ENCODE data around the gene RAB27A. TPM values are rescaled to one million over a fixed set of nuclear protein-coding genes. Genes with fewer than 3 reads are reported as not detected.

Gene RAB27A
- total and polyA plus RNA-seq, 10 of the 15 experiments (the other 5 are each of a cell fraction or from before 2014, with no cell fraction given) = 13.3 to 139 (median 35.2) TPM

DNA sequence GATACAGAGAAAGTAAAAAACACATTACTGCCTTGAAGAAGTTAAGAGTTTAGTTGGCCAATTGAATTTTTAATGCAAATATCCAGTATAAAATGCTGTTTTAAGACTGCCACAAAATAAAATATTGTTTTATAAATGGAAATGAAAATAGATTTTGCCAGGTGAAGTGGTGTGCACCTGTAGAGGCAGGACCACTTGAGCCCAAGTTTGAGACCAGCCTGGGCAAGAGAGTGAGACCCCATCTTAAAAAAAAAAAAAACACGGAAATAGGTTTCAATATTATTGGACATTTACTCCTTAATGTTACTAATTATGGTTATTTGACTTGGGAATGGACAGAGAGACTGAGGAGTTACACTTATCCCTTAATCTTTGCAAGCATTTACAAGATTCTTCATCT is 31.4 kb upstream of the RAB27A start (continued):
- no peak for TF ChIP-seq ETV6 (conservative IDR thresholded peaks at IDR 0.05 in 1 of 2, IDR thresholded peaks at IDR 0.05 in 1 of 2; ENCODE audit: borderline replicate concordance in 1 of 2, low read depth in 1 of 2)
- TF ChIP-seq, protein P1, sequence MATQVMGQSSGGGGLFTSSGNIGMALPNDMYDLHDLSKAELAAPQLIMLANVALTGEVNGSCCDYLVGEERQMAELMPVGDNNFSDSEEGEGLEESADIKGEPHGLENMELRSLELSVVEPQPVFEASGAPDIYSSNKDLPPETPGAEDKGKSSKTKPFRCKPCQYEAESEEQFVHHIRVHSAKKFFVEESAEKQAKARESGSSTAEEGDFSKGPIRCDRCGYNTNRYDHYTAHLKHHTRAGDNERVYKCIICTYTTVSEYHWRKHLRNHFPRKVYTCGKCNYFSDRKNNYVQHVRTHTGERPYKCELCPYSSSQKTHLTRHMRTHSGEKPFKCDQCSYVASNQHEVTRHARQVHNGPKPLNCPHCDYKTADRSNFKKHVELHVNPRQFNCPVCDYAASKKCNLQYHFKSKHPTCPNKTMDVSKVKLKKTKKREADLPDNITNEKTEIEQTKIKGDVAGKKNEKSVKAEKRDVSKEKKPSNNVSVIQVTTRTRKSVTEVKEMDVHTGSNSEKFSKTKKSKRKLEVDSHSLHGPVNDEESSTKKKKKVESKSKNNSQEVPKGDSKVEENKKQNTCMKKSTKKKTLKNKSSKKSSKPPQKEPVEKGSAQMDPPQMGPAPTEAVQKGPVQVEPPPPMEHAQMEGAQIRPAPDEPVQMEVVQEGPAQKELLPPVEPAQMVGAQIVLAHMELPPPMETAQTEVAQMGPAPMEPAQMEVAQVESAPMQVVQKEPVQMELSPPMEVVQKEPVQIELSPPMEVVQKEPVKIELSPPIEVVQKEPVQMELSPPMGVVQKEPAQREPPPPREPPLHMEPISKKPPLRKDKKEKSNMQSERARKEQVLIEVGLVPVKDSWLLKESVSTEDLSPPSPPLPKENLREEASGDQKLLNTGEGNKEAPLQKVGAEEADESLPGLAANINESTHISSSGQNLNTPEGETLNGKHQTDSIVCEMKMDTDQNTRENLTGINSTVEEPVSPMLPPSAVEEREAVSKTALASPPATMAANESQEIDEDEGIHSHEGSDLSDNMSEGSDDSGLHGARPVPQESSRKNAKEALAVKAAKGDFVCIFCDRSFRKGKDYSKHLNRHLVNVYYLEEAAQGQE (IDR thresholded peaks at IDR 0.05; ENCODE audit: low read depth, low read length) = no peak
- TF ChIP-seq SP1 (IDR thresholded peaks at IDR 0.05; ENCODE audit: low read depth, low read length) = no peak
- no peak for TF ChIP-seq ZNF207 (IDR thresholded peaks at IDR 0.05; ENCODE audit: borderline replicate concordance)
- no peak for TF ChIP-seq POU2F2 (IDR thresholded peaks at IDR 0.05; ENCODE audit: borderline replicate concordance, low read depth, low read length)
- TF ChIP-seq SRF (IDR thresholded peaks at IDR 0.05; ENCODE audit: low read depth in 2 of 2, low read length in 2 of 2) = no peak
- no peak for TF ChIP-seq NFIC (IDR thresholded peaks at IDR 0.05; ENCODE audit: low read depth, low read length)
- no peak for TF ChIP-seq RELA (IDR thresholded peaks at IDR 0.05; ENCODE audit: borderline replicate concordance, partially characterized antibody)
- TF ChIP-seq CHD1 (IDR thresholded peaks at IDR 0.05; ENCODE audit: low read depth, low read length) = no peak

- RAD21 ChIA-PET (ENCODE audit: unreplicated experiment) = interaction anchor here (1.8 to 2.3 kb wide), 3 partner anchors 88 to 119 kb away, joined by 8 to 24 read pairs (median 15); partner anchors contain the start of genes CCPG1 and PIERCE2
- peak overlapping the region; percentile 80 for H3K4me3 ChIP-seq
- H3K27me3 ChIP-seq (replicated peaks in 1 of 2; ENCODE audit: control insufficient read depth in 2 of 2, insufficient read depth in 2 of 2, low read length in 1 of 2) = no peaks in the 10 kb centered on the region
- in situ Hi-C loops (cut with MboI) = no loop called here
- peak overlapping the region; percentile 15; the same call in 1 of the 2 replicates for H2AFZ ChIP-seq (ENCODE audit: control insufficient read depth, low read depth, low read length)
- no peak for ATAC-seq
- SMC1A ChIA-PET (ENCODE audit: uncharacterized antibody, unreplicated experiment) = interaction anchor here (0.6 to 2.5 kb wide), 6 partner anchors 32 to 119 kb away, joined by 3 to 9 read pairs (median 4); no protein-coding TSS in a partner anchor
- no peak for FAIRE-seq
- no peak for TF ChIP-seq IKZF1 (conservative IDR thresholded peaks at IDR 0.05)
- no peak for TF ChIP-seq POLR2AphosphoS2 (IDR thresholded peaks at IDR 0.05; ENCODE audit: low read depth, low read length)
- 0 out of 2 replicates have a peak, but pooled peaks have one; percentile 2 for TF ChIP-seq ZNF687 (IDR thresholded peaks at IDR 0.05)
- TF ChIP-seq RUNX3 (IDR thresholded peaks at IDR 0.05; ENCODE audit: low read length) = peak; percentile 8; the same call in 1 of the 2 replicates
- TF ChIP-seq NFYA (IDR thresholded peaks at IDR 0.05; ENCODE audit: borderline replicate concordance, low read depth, low read length) = no peak
- H3K4me1 ChIP-seq (ENCODE audit: control insufficient read depth, insufficient read depth, low read length) = no peaks in the 10 kb centered on the region
- CTCF ChIA-PET = interaction anchor here (0.6 to 1.8 kb wide), 6 partner anchors 88 to 141 kb away, joined by 3 to 9 read pairs (median 3); partner anchors contain the start of genes CCPG1, PIERCE2 and RSL24D1
- POLR2A ChIA-PET = no interaction called here
- peak overlapping the region; percentile 100 for H3K27ac ChIP-seq (ENCODE audit: control insufficient read depth, insufficient read depth)
- DNase-seq (ENCODE audit: low read depth, low spot score) = no peak
- H3K9me3 ChIP-seq (replicated peaks; ENCODE audit: control insufficient read depth, insufficient read depth, low read length) = no peaks in the 10 kb centered on the region
- peaks cover 33% of the 10 kb centered on the region for H3K79me2 ChIP-seq (ENCODE audit: control insufficient read depth, insufficient read depth, low read length)
- no peaks in the 10 kb centered on the region for H4K20me1 ChIP-seq (ENCODE audit: control insufficient read depth, insufficient read depth)
- BruUV-seq (replicated peaks) = no TSS peak
- peak overlapping the region; percentile 92 for H3K4me2 ChIP-seq (ENCODE audit: control insufficient read depth, insufficient read depth)
- 32% methylated on average over 2 of the region's 2 CpGs for WGBS (ENCODE audit: insufficient coverage, insufficient replicate concordance, low lambda C conversion rate, missing lambda C conversion rate)
- no peaks in the 10 kb centered on the region; a peak in 1 of 4 replicates for H3K36me3 ChIP-seq (ENCODE audit: control insufficient read depth in 2 of 2, insufficient read depth in 2 of 2, low read length in 1 of 2)
- peak overlapping the region; percentile 100 for H3K9ac ChIP-seq (ENCODE audit: control insufficient read depth, insufficient read depth, low read length)
- intact Hi-C loops (cut with micrococcal nuclease; ENCODE audit: unreplicated experiment) = no loop called here
Measured at GRCh38 chr15:55320238-55320550, 30.6 kb upstream of the RAB27A start.
